ENCODE results near the gene CHCHD5. TPM values are rescaled to one million over a fixed set of nuclear protein-coding genes. Genes with fewer than 3 reads are reported as not detected.

CHCHD5 gene
- total and polyA plus RNA-seq, 2 of the 4 experiments (the other 2 are of a cell fraction) = 4.8 to 40.1 TPM

- H2BK120ac ChIP-seq (ENCODE audit: low read depth, low read length) = no peak overlapping the region
- no peak overlapping the region for H3K4me3 ChIP-seq (ENCODE audit: insufficient read depth, low read depth, low read length)
- H2AK9ac ChIP-seq (replicated peaks; ENCODE audit: low read depth, low read length, poor library complexity) = no peak overlapping the region
- no peaks in the 10 kb centered on the region for H3K36me3 ChIP-seq (ENCODE audit: control insufficient read depth, insufficient read depth, low read length)
- H3K23ac ChIP-seq (ENCODE audit: low read depth, low read length) = no peak overlapping the region
- no peak overlapping the region for H2AK5ac ChIP-seq (ENCODE audit: low read depth, low read length)
- ChIA-PET POLR2A (ENCODE audit: unreplicated experiment) (no interaction called here), CTCF (no interaction called here)
- H3K4me1 ChIP-seq (ENCODE audit: control insufficient read depth, insufficient read depth, low read length) = peaks cover 2% of the 10 kb centered on the region; the same call in 1 of the 2 replicates
- no peak overlapping the region for H3K14ac ChIP-seq (replicated peaks; ENCODE audit: low read depth, low read length)
- DNase-seq = no peak
- no peak overlapping the region for H3K18ac ChIP-seq (ENCODE audit: low read depth, low read length)
- H3K4ac ChIP-seq (ENCODE audit: low read depth, low read length) = no peak overlapping the region
- no peak overlapping the region for H2BK15ac ChIP-seq (ENCODE audit: low read depth, low read length)
- no peak overlapping the region for H4K5ac ChIP-seq (ENCODE audit: low read depth, low read length)
- dilution Hi-C loops (cut with HindIII; ENCODE audit: low sequenced_read_pairs, unreplicated experiment) = no loop called here
- peak overlapping the region; percentile 67 for H2AFZ ChIP-seq (replicated peaks; ENCODE audit: low read length, poor library complexity)
- H3K9me3 ChIP-seq (ENCODE audit: control insufficient read depth, insufficient read depth, low read length) = no peaks in the 10 kb centered on the region
- WGBS, 2 experiments (ENCODE audit: extremely low coverage in 2 of 2, insufficient read length in 1 of 2) = 34% methylated on average over 3 of the region's 13 CpGs; no CpG with 5 or more reads in 1 of the 2 experiments
- no peak overlapping the region for H2BK5ac ChIP-seq (ENCODE audit: low read depth, low read length, poor library complexity, severe bottlenecking)
- no peaks in the 10 kb centered on the region for H3K79me1 ChIP-seq (ENCODE audit: low read depth in 1 of 2, low read length in 2 of 2)
- in situ Hi-C loops (cut with MboI; ENCODE audit: low sequenced_read_pairs) = no loop called here
- H4K8ac ChIP-seq (ENCODE audit: low read depth in 2 of 2, low read length in 2 of 2) = no peak overlapping the region
- no peak overlapping the region for H3K9ac ChIP-seq (ENCODE audit: low read depth, low read length)
- H4K91ac ChIP-seq (ENCODE audit: insufficient read depth, low read depth, low read length) = no peak overlapping the region
- H3K27ac ChIP-seq (ENCODE audit: insufficient read depth, low read length) = no peak overlapping the region
- no peak overlapping the region for H2BK20ac ChIP-seq (ENCODE audit: low read depth, low read length)
- intact Hi-C loops (cut with micrococcal nuclease) = no loop called here
- TF ChIP-seq FOS (IDR thresholded peaks at IDR 0.05; ENCODE audit: low read depth, low read length) (no peak), MAZ (IDR thresholded peaks at IDR 0.05; ENCODE audit: borderline replicate concordance, low read depth, low read length) (no peak), USF2 (IDR thresholded peaks at IDR 0.05; ENCODE audit: low read depth, low read length) (no peak), RFX5 (IDR thresholded peaks at IDR 0.05; ENCODE audit: low read depth, low read length) (no peak), CEBPB (IDR thresholded peaks at IDR 0.05; ENCODE audit: low read depth, low read length) (no peak), POLR2A (IDR thresholded peaks at IDR 0.05; ENCODE audit: low read depth, low read length) (no peak), MAFK (IDR thresholded peaks at IDR 0.05; ENCODE audit: low read depth, low read length) (no peak), MXI1 (IDR thresholded peaks at IDR 0.05; ENCODE audit: borderline replicate concordance, low read depth, low read length) (no peak), CTCF (conservative IDR thresholded peaks at IDR 0.05; ENCODE audit: low read depth, low read length) (no peak), NFE2L2 (IDR thresholded peaks at IDR 0.05; ENCODE audit: low read depth, low read length) (no peak), CHD1 (IDR thresholded peaks at IDR 0.05; ENCODE audit: low read depth, low read length) (no peak), RAD21 (IDR thresholded peaks at IDR 0.05; ENCODE audit: low read length) (no peak), BHLHE40 (IDR thresholded peaks at IDR 0.05; ENCODE audit: low read depth, low read length) (no peak), ELK1 (IDR thresholded peaks at IDR 0.05; ENCODE audit: borderline replicate concordance, low read depth, low read length) (no peak), RCOR1 (IDR thresholded peaks at IDR 0.05; ENCODE audit: insufficient replicate concordance, low read length) (no peak), SMC3 (IDR thresholded peaks at IDR 0.05; ENCODE audit: low read depth, low read length) (no peak)
- H3K9me1 ChIP-seq (ENCODE audit: insufficient read depth, low read length) = 0 out of 2 replicates have a peak, but pooled peaks cover 7% of the 10 kb centered on the region
- no peaks in the 10 kb centered on the region for H4K20me1 ChIP-seq (ENCODE audit: insufficient read depth, low read length)
- H3K27me3 ChIP-seq (ENCODE audit: control insufficient read depth, insufficient read depth, low read length) = peaks cover 5% of the 10 kb centered on the region
- no peak overlapping the region for H3K56ac ChIP-seq (ENCODE audit: extremely low read depth, insufficient read depth, low read length)
- H3K4me2 ChIP-seq (ENCODE audit: low read depth, low read length) = no peak overlapping the region
- BruUV-seq (replicated peaks) = no TSS peak
- ATAC-seq (ENCODE audit: low read depth) = peak; percentile 61
Observed at GRCh38 chr2:112614201-112614840, 29.9 kb downstream of the CHCHD5 start.

All from IMR-90 (cell line).